Right renal cortex interstitium (tissue), 3 donors: ENCODE measurements around the gene SLC25A23. TPM values are rescaled to one million over a fixed set of nuclear protein-coding genes. Genes with fewer than 3 reads are reported as not detected.

Experiments used
- DNase-seq, 3 donors: peaks; one replicate each; pipeline ENCODE4 v3.0.0-alpha.2; 2013; ENCODE audit warnings: low read depth in 3 of 3, low spot score in 2 of 3
- polyA plus RNA-seq, 3 donors: library from polyadenylated mRNA; unstranded; fragments of 120-200 nt; gene quantifications; one replicate each; pipeline ENCODE4 v1.2.1, GENCODE V29; 2013; ENCODE audit not compliant: insufficient read length in 3 of 3

SLC25A23 gene
- polyA plus RNA-seq, 3 donors: 66.1 to 76.8 (median 66.4) TPM

GRCh38 chr19:6425732-6426620 is 33.6 kb downstream of the SLC25A23 start:
- no peak for DNase-seq

GRCh38 chr19:6424939-6425731 is 34.5 kb downstream of the SLC25A23 start:
- DNase-seq: peak; percentile 100

GRCh38 chr19:6424195-6424938 is 35.2 kb downstream of the SLC25A23 start, which contains the start of gene KHSRP:
TSS of gene KHSRP (minus strand) at chr19:6424811. CDS start at chr19:6424701, 110 bp downstream.
- DNase-seq: no peak

GRCh38 chr19:6423499-6424194 is 35.9 kb downstream of the SLC25A23 start:
- DNase-seq: no peak

GRCh38 chr19:6421075-6422014 is 38.2 kb downstream of the SLC25A23 start:
- no peak for DNase-seq

GRCh38 chr19:6418562-6418932 is 41.0 kb downstream of the SLC25A23 start:
- DNase-seq: no peak

- DNase-seq: no peak
Measured at GRCh38 chr19:6417713-6418561, 41.7 kb downstream of the SLC25A23 start.

- no peak for DNase-seq
Measured at GRCh38 chr19:6416658-6417405, 42.8 kb downstream of the SLC25A23 start.

GRCh38 chr19:6415591-6416190 is 43.9 kb downstream of the SLC25A23 start:
- no peak for DNase-seq

- no peak for DNase-seq
Measured at GRCh38 chr19:6414793-6415590, 44.6 kb downstream of the SLC25A23 start.

GRCh38 chr19:6413721-6414643 is 45.6 kb downstream of the SLC25A23 start:
- no peak for DNase-seq

GRCh38 chr19:6413291-6413690 is 46.3 kb downstream of the SLC25A23 start:
- no peak for DNase-seq

- DNase-seq: no peak
Measured at GRCh38 chr19:6412447-6413091, 47.0 kb downstream of the SLC25A23 start.

GRCh38 chr19:6412061-6412446 is 47.5 kb downstream of the SLC25A23 start:
- DNase-seq: no peak

- no peak for DNase-seq
Measured at GRCh38 chr19:6409346-6409745, 50.2 kb downstream of the SLC25A23 start.
